Measurements from ENCODE around the gene CLIC4.

CLIC4 gene

GRCh38 chr1:24770881-24771280, 25.6 kb downstream of the CLIC4 start:
- Histone ChIP-seq H3K36me3 (replicated peaks) (peaks cover 2% of the 10 kb centered on the region), H3K4me3 (ENCODE audit: low read depth, low read length) (no peak overlapping the region), H3K27me3 (replicated peaks) (no peaks in the 10 kb centered on the region), H3K27ac (peak overlapping the region; percentile 90)
- no peak for DNase-seq
- no peak for TF ChIP-seq CTCF (IDR thresholded peaks at IDR 0.05; ENCODE audit: low read depth, low read length, missing control alignments)
- in situ Hi-C loops (cut with HindIII; ENCODE audit: low pct_ligation_motif_present, low sequenced_read_pairs) = no loop called here

- in situ Hi-C loops (cut with HindIII; ENCODE audit: low pct_ligation_motif_present, low sequenced_read_pairs) = no loop called here
- TF ChIP-seq CTCF (IDR thresholded peaks at IDR 0.05; ENCODE audit: low read depth, low read length, missing control alignments) = no peak
- H3K36me3 ChIP-seq (replicated peaks) = peaks cover 2% of the 10 kb centered on the region
- H3K27ac ChIP-seq = no peak overlapping the region
- no peak for DNase-seq
- H3K27me3 ChIP-seq (replicated peaks) = no peaks in the 10 kb centered on the region
- no peak overlapping the region for H3K4me3 ChIP-seq (ENCODE audit: low read depth, low read length)
Measured at GRCh38 chr1:24771574-24771973, 26.3 kb downstream of the CLIC4 start.

- in situ Hi-C loops (cut with HindIII; ENCODE audit: low pct_ligation_motif_present, low sequenced_read_pairs) = no loop called here
- no peak overlapping the region for H3K27ac ChIP-seq
- no peak for DNase-seq
Measured at GRCh38 chr1:24773618-24774017, 28.4 kb downstream of the CLIC4 start.

GRCh38 chr1:24775348-24775747, 30.1 kb downstream of the CLIC4 start:
- no peak for DNase-seq
- Histone ChIP-seq H3K4me3 (ENCODE audit: low read depth, low read length) (no peak overlapping the region), H3K36me3 (replicated peaks) (peaks cover 4% of the 10 kb centered on the region), H3K27ac (no peak overlapping the region), H3K27me3 (replicated peaks) (no peaks in the 10 kb centered on the region)
- no peak for TF ChIP-seq CTCF (IDR thresholded peaks at IDR 0.05; ENCODE audit: low read depth, low read length, missing control alignments)
- in situ Hi-C loops (cut with HindIII; ENCODE audit: low pct_ligation_motif_present, low sequenced_read_pairs) = no loop called here

More at GRCh38 chr1:24773618-24774017, 28.4 kb downstream of the CLIC4 start:
- Histone ChIP-seq H3K36me3 (replicated peaks) (no peaks in the 10 kb centered on the region), H3K4me3 (ENCODE audit: low read depth, low read length) (no peak overlapping the region), H3K27me3 (replicated peaks) (no peaks in the 10 kb centered on the region)
- TF ChIP-seq CTCF (IDR thresholded peaks at IDR 0.05; ENCODE audit: low read depth, low read length, missing control alignments) = no peak

GRCh38 chr1:24775916-24776315, 30.7 kb downstream of the CLIC4 start:
- TF ChIP-seq CTCF (IDR thresholded peaks at IDR 0.05; ENCODE audit: low read depth, low read length, missing control alignments) = no peak
- DNase-seq = no peak
- no peak overlapping the region for H3K4me3 ChIP-seq (ENCODE audit: low read depth, low read length)

GRCh38 chr1:24776821-24777220, 31.6 kb downstream of the CLIC4 start:
- no peak for DNase-seq
- H3K27ac ChIP-seq = no peak overlapping the region
- in situ Hi-C loops (cut with HindIII; ENCODE audit: low pct_ligation_motif_present, low sequenced_read_pairs) = no loop called here
- TF ChIP-seq CTCF (IDR thresholded peaks at IDR 0.05; ENCODE audit: low read depth, low read length, missing control alignments) = no peak
- no peak overlapping the region for H3K4me3 ChIP-seq (ENCODE audit: low read depth, low read length)
- peaks cover 4% of the 10 kb centered on the region for H3K36me3 ChIP-seq (replicated peaks)
- no peaks in the 10 kb centered on the region for H3K27me3 ChIP-seq (replicated peaks)

More at GRCh38 chr1:24775916-24776315, 30.7 kb downstream of the CLIC4 start:
- Histone ChIP-seq H3K36me3 (replicated peaks) (peaks cover 4% of the 10 kb centered on the region), H3K27me3 (replicated peaks) (no peaks in the 10 kb centered on the region), H3K27ac (no peak overlapping the region)
- in situ Hi-C loops (cut with HindIII; ENCODE audit: low pct_ligation_motif_present, low sequenced_read_pairs) = no loop called here

All from brain microvascular endothelial cell (primary cell).